Stimulated activated CD8-positive, alpha-beta memory T cell treated with anti-CD3 and anti-CD28 coated beads, Interleukin-7, amount 100 ng/mL, for 1 hour (primary cell): ENCODE measurements around the gene FAH.

Experiments used
- DNase-seq, 2 donors: peaks; one replicate each; pipeline ENCODE4 v3.0.0-alpha.2; 2020; ENCODE audit warnings: low read depth in 2 of 2

The FAH gene

GRCh38 chr15:80199869-80200268 lies 47.1 kb downstream of the FAH start:
- no peak for DNase-seq

GRCh38 chr15:80201256-80202015 lies 48.6 kb downstream of the FAH start:
- no peak for DNase-seq

GRCh38 chr15:80202016-80202315 lies 49.2 kb downstream of the FAH start:
- no peak for DNase-seq

- DNase-seq: no peak
These were observed 50.0 kb downstream of the FAH start for GRCh38 chr15:80202641-80203360.

- no peak for DNase-seq
These were observed 50.6 kb downstream of the FAH start for GRCh38 chr15:80203361-80203885.

GRCh38 chr15:80204231-80204630 lies 51.4 kb downstream of the FAH start:
- no peak for DNase-seq

- DNase-seq: no peak
These were observed 55.1 kb downstream of the FAH start for GRCh38 chr15:80207887-80208286.

- no peak for DNase-seq
These were observed 56.2 kb downstream of the FAH start for GRCh38 chr15:80208758-80209734.

GRCh38 chr15:80210611-80211573 lies 58.1 kb downstream of the FAH start:
- DNase-seq: no peak

- DNase-seq: no peak
These were observed 59.2 kb downstream of the FAH start for GRCh38 chr15:80211976-80212375.

- no peak for DNase-seq
These were observed 62.1 kb downstream of the FAH start for GRCh38 chr15:80214910-80215309.

- no peak for DNase-seq
These were observed 63.3 kb downstream of the FAH start for GRCh38 chr15:80216141-80216540.

GRCh38 chr15:80216911-80217310 lies 64.1 kb downstream of the FAH start:
- no peak for DNase-seq

- DNase-seq: no peak
These were observed 64.6 kb downstream of the FAH start for GRCh38 chr15:80217327-80217900.

- no peak for DNase-seq
These were observed 67.2 kb downstream of the FAH start for GRCh38 chr15:80219955-80220354.

- DNase-seq: no peak
These were observed 76.3 kb downstream of the FAH start for GRCh38 chr15:80228959-80229610.

GRCh38 chr15:80231371-80231770 lies 78.6 kb downstream of the FAH start:
- DNase-seq: no peak

GRCh38 chr15:80233581-80233980 lies 80.8 kb downstream of the FAH start:
- DNase-seq: no peak

- DNase-seq: no peak
These were observed 82.1 kb downstream of the FAH start for GRCh38 chr15:80234883-80235282.
